ENCODE data around the gene ATP9A. TPM values are rescaled to one million over a fixed set of nuclear protein-coding genes. Genes with fewer than 3 reads are reported as not detected.

Gene ATP9A
- total RNA-seq, 1 donor from 2014 or later, result 25.2 TPM

DNA sequence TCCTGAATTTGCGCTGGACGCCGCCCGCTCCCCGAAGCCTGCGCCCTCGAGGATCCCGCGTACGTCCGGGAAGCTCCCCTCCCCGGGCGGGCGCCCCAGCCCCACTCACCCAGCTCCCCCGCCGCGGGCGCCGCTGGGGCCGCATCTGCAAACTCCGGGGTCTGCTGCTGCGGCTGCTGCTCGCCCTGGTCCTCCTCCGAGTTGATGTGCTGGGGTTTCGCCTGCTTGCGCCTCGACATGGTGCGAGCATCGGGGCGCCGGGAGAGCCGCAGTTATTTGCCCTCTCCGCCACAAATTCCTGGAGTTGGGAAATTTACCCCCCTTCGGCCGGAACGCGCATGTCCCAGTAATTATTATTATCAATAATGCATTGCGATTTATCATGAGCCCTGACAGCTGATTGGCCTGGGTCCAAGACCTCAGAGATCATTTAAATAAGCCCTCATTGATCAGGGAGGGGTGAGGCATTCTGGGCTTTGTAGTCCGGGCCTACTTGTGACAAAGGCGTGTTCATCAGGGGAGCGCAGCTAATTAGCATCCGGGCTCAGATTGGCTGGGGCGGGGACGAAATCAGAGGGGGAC is 34.1 kb upstream of the ATP9A start, which contains the start of gene SALL4:
TSS of gene SALL4 (minus strand) at position 352 of the 582 bp plus-strand sequence. CDS start at position 239, 113 bp downstream.
- intact Hi-C loops (cut with micrococcal nuclease), result no loop called here
- Histone ChIP-seq H3K36me3 (no peaks in the 10 kb centered on the region), H3K9me3 (replicated peaks) (no peaks in the 10 kb centered on the region), H3K4me3 (peak within 1 kb of the TSS; percentile 65), H3K4me1 (peaks cover 25% of the 10 kb centered on the region), H3K27ac (replicated peaks) (no peak within 1 kb of the TSS), H3K27me3 (ENCODE audit: low read depth) (peaks cover 87% of the 10 kb centered on the region)
- TF ChIP-seq, protein P1, sequence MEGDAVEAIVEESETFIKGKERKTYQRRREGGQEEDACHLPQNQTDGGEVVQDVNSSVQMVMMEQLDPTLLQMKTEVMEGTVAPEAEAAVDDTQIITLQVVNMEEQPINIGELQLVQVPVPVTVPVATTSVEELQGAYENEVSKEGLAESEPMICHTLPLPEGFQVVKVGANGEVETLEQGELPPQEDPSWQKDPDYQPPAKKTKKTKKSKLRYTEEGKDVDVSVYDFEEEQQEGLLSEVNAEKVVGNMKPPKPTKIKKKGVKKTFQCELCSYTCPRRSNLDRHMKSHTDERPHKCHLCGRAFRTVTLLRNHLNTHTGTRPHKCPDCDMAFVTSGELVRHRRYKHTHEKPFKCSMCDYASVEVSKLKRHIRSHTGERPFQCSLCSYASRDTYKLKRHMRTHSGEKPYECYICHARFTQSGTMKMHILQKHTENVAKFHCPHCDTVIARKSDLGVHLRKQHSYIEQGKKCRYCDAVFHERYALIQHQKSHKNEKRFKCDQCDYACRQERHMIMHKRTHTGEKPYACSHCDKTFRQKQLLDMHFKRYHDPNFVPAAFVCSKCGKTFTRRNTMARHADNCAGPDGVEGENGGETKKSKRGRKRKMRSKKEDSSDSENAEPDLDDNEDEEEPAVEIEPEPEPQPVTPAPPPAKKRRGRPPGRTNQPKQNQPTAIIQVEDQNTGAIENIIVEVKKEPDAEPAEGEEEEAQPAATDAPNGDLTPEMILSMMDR (IDR thresholded peaks at IDR 0.05; ENCODE audit: borderline replicate concordance), result no peak
- no peak for DNase-seq

DNA sequence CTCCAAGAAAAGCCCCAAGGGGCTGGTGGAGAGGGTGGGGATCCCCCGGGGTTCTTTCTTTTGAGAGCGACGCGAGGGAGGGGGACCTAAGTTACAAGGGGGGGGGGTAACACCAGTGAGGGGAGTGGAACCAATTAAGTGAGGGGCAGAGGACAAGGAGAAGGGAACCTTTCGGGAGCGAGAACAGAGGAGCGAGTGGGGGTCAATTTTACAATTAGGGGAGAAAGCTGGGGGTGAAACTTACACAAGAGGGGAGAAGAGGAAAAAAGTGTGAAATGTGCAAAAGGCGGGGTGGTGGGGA is 33.6 kb upstream of the ATP9A start:
- Histone ChIP-seq H3K36me3 (no peaks in the 10 kb centered on the region), H3K9me3 (replicated peaks) (no peaks in the 10 kb centered on the region), H3K27me3 (ENCODE audit: low read depth) (peaks cover 92% of the 10 kb centered on the region), H3K4me3 (peak overlapping the region; percentile 65), H3K4me1 (peaks cover 25% of the 10 kb centered on the region), H3K27ac (replicated peaks) (no peak overlapping the region)
- TF ChIP-seq, protein P1 (IDR thresholded peaks at IDR 0.05; ENCODE audit: borderline replicate concordance), result no peak
- intact Hi-C loops (cut with micrococcal nuclease), result no loop called here
- DNase-seq, result no peak

DNA sequence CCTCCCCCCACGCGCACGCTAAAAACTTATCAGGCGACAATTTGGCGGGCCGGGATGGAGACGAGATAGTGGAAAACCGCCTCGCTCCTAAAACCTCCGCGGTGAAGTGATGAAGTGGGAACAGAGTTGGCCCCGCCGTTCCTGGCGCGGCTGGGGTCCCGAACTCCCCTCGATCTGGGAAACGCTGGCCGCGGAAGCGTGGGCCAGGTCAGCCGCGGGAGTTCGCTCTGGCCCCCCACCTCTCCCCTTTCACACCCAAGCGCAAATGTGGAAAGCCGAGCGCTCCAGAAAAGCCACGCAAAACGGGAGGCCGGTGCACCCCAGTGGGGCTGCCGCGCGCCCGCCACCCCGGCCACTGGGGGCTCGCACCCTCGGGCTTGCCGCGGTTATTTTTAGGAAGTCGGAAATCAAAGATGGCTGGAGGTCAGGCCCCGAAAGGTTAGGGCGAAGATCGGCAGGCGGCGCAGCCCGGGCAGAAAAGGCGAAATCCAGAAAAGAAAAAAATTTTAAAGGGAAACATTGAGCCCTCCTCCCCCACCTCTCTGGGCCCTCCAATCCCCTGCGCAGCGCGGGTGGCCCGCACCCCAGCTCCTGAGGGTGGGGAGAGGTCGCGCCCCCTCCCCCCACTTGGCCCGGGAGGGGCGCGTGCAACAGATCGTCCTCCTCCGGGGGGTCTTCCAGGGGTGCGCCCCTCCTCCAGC is 33.1 kb upstream of the ATP9A start:
- Histone ChIP-seq H3K36me3 (no peaks in the 10 kb centered on the region), H3K27me3 (ENCODE audit: low read depth) (peaks cover 93% of the 10 kb centered on the region), H3K9me3 (replicated peaks) (no peaks in the 10 kb centered on the region), H3K4me1 (peaks cover 25% of the 10 kb centered on the region), H3K4me3 (peak overlapping the region; percentile 65), H3K27ac (replicated peaks) (no peak overlapping the region)
- DNase-seq, result no peak
- TF ChIP-seq, protein P1 (IDR thresholded peaks at IDR 0.05; ENCODE audit: borderline replicate concordance), result no peak
- intact Hi-C loops (cut with micrococcal nuclease), result no loop called here

DNA sequence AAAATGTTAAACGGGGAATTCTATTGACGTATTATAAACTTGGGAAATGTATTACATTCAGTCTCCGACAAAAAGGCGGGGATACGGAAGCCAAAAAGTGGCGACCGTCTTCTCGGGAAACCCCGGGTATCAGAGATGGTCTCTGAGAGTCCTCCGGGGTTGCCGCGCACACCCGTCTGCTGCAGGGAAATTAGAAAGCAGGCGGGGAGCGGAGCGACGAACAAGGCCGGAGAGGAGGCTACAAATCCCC is 32.6 kb upstream of the ATP9A start:
- intact Hi-C loops (cut with micrococcal nuclease), result no loop called here
- TF ChIP-seq, protein P1 (IDR thresholded peaks at IDR 0.05; ENCODE audit: borderline replicate concordance), result no peak
- no peak for DNase-seq
- Histone ChIP-seq H3K36me3 (no peaks in the 10 kb centered on the region), H3K4me1 (peaks cover 25% of the 10 kb centered on the region), H3K9me3 (replicated peaks) (no peaks in the 10 kb centered on the region), H3K4me3 (peak overlapping the region; percentile 65), H3K27ac (replicated peaks) (no peak overlapping the region), H3K27me3 (ENCODE audit: low read depth) (peaks cover 95% of the 10 kb centered on the region)

DNA sequence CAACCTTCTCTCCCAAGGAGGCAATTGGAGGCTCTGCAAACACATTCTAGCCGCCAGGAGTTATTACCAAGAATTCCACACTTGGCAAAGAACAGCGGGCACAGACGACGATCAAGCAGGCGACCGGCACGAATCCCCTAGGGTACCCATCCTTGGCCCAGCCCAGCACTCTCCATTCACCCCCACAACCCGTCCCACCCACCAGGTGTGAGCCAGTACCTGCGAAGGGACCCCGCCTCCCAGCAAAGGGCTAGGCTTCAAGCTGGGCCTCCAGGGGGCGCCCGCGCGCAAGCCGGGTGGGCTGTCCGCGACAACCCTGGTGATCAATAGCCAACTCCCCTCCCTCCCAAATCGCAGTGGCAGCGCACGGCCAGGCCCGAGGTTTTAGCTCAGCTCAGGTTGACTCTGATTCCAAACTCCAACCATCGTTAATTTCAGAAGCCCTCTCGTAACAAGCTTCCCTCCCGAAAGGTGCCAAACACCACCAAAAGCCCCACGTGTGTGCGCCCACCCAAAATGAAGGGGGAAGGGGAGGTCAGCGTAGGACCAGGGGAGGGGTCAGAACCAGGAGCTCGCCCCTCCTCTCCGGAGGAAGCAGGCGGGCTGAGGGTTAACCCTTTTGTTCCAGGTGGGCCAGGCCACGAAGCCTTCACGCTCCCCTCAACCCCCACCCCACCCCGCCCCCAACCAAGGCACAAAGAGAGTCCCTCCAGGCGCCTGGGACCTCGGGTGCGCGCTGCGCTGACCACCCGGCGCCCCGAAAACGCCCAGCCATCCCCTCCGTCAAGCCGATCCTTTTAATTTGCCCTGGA is 32.1 kb upstream of the ATP9A start:
- Histone ChIP-seq H3K27me3 (ENCODE audit: low read depth) (peaks cover 96% of the 10 kb centered on the region), H3K27ac (replicated peaks) (no peak overlapping the region), H3K9me3 (replicated peaks) (no peaks in the 10 kb centered on the region), H3K4me3 (peak overlapping the region; percentile 65), H3K4me1 (peaks cover 25% of the 10 kb centered on the region), H3K36me3 (no peaks in the 10 kb centered on the region)
- TF ChIP-seq, protein P1 (IDR thresholded peaks at IDR 0.05; ENCODE audit: borderline replicate concordance), result peak; percentile 85
- peak; percentile 38 for DNase-seq
- intact Hi-C loops (cut with micrococcal nuclease), result no loop called here
